NCI-H2171 treated with DMSO at 0.1 percent for 48 hours (cell line): ENCODE results near the gene LTBP3.

ENCODE experiments used
- DNase-seq: peaks from one replicate; lab custom pipeline; 2025; lab: John Stamatoyannopoulos, UW

The LTBP3 gene

GRCh38 chr11:65585396-65586246, 27.5 kb upstream of the LTBP3 start:
- peak; percentile 31 for DNase-seq

DNA sequence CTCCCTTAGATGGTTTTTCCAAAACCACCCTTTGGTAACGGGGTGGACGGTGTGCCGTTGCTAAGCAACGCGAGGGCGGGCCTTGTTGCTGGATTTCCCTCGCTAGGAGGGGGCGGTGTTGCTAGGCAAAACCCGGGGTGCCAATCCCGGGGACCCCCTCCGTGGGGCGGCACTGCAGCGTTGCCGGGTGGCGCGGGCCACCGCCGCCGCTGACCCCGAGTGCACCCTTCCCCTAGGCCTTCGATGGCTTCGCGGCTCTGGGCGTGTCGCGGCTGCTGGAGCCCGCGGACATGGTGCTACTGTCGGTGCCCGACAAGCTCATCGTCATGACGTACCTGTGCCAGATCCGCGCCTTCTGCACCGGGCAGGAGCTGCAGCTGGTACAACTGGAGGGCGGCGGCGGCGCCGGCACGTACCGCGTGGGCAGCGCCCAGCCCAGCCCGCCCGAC, 26.6 kb upstream of the LTBP3 start:
- DNase-seq: no peak

DNA sequence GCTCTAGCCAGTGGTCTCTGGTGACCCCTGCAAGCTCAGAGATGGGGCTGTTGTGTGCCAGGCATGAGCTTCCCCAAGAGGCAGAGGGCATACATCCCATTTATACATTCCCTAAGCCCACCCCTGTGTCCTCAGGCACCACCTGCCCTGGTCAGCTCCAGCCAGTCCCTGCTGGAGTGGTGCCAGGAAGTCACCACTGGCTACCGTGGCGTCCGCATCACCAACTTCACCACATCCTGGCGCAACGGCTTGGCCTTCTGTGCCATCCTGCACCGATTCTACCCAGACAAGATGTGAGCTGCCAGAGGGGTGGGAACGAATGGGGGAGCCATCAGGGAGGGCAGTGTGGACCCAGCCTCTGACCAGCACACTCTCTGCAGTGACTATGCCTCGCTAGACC, 25.9 kb upstream of the LTBP3 start:
- no peak for DNase-seq

GRCh38 chr11:65583589-65583988, 25.4 kb upstream of the LTBP3 start:
- DNase-seq: no peak

DNA sequence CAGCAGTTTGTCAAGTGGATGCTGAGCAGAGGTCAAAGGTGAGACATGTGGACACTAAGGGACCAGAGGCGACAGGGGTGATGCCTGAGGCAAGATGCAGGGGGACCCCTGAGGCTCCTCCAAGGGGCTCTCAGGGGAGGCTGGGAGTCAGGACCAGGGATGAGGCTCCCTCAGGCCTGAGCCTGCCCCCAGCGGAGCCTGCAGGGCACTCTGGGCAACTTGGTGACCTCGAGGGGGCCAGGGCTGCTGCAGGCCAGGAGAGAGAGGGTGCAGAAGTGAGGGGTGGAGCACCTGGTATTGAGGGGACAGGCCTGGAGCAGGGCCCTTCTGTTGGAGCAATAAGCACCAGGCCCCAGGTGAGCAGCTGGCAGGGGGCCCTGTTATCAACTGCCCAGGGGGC, 23.8 kb upstream of the LTBP3 start:
- no peak for DNase-seq

DNA sequence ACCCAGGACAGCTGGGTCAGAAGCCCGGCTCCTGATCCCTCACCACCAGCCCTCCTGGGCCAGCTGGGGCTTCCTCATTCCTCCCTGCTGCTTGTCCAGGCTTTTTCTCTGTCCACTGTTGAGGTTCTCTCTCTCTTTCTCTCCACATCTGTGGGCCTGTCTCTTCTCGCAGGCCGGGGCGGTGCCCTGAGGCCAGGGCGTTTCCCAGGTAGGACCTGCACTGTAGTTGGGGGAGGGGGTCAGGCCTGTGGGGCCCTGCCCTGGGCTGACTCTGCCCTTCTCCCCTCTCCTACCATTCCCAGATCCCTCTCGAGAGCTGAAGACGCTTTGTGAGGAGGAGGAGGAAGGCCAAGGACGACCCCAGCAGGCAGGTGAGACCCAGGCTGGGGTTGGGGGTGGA, 22.6 kb upstream of the LTBP3 start:
- DNase-seq: no peak

DNA sequence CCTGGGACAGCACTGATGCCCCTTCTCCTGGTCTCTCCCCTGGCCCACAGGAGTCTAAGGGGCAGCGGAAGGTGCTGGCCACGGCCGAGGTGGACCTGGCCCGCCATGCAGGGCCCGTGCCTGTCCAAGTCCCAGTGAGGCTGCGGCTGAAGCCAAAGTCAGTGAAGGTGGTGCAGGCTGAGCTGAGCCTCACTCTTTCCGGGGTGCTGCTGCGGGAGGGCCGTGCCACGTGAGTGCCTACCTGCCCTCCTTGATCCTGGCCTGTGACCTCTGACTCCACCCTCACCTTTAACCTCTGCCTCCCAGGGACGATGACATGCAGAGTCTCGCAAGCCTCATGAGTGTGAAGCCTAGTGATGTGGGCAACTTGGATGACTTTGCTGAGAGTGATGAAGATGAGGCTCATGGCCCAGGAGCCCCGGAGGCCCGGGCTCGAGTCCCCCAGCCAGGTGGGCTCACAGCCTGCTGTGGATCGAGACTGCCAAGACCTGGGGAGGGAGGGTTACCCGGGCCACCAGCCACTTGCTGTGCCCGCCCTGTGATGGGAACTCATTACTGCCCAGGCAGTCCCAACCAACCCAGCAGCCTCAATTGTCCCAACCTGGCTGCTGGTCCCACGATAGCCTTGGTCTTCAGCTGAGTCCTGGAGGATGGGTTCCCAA, 22.0 kb upstream of the LTBP3 start:
- DNase-seq: no peak

- DNase-seq: no peak
These were observed 21.1 kb upstream of the LTBP3 start for GRCh38 chr11:65579291-65579690.

DNA sequence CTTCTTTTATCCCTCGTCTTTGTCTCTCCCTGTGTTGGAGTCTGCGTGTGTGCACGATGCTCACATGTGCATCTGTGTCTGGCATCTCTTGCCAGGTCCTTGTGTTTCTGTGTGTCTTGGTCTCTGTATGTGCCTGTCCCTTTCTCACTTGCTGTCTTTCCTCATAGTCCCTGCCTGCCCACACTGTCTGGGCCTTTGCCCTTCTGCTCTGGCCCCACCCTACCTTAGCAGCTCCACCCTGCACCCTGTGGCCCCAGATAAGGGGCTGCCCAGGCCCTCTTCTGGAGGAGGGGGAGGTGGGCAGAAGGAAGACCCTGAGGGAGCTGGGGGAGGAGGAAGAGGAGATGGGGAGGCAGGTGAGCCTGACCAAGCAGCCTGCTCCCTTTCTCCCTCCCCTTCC, 20.5 kb upstream of the LTBP3 start:
- DNase-seq: no peak

GRCh38 chr11:65578134-65578533, 20.0 kb upstream of the LTBP3 start:
- DNase-seq: no peak

- no peak for DNase-seq
These were observed 19.6 kb upstream of the LTBP3 start for GRCh38 chr11:65577756-65578109.

DNA sequence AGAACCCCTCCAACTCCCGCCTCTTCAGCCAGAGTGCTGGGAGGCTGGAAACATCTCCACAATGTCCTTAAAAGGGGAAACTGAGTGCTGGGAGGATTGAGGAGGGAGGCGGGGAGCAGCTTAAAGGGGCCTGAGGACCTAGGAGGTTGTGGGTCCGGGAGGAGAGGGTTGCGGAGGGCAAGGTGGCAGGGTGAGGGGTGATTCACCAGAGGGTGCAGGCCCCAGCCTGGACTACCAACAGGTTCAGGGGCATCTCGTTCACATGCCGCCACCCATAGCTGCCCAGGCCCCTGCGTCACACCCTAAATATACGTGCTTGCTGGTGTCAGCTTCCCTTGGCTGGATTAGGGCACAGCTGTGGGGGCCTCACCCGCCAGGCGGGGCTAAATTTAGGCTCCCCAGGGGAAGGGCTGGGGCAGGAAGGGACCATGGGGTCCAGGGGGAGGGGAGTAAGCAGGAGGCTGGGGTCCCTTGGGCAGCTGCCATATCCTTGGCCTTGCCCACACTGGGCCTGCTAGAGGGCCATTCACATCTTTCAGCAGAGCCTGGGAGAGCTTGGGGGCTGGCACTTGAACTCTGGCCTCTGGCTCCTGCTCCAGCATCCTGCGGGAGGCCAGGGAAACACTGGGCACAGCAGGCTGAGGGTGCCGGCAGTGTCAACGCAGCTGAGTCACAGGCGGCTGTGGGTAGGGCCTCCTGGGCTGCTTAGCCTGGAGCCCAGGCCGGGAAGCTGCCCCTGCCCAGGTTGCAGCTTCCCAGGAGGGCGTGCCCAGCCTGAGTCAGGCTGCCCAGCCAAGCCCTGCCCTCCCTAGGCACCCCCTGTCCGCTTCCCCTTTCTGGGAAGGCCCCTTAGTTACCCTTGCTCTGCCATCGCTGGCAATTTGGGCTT, 19.0 kb upstream of the LTBP3 start:
- no peak for DNase-seq

DNA sequence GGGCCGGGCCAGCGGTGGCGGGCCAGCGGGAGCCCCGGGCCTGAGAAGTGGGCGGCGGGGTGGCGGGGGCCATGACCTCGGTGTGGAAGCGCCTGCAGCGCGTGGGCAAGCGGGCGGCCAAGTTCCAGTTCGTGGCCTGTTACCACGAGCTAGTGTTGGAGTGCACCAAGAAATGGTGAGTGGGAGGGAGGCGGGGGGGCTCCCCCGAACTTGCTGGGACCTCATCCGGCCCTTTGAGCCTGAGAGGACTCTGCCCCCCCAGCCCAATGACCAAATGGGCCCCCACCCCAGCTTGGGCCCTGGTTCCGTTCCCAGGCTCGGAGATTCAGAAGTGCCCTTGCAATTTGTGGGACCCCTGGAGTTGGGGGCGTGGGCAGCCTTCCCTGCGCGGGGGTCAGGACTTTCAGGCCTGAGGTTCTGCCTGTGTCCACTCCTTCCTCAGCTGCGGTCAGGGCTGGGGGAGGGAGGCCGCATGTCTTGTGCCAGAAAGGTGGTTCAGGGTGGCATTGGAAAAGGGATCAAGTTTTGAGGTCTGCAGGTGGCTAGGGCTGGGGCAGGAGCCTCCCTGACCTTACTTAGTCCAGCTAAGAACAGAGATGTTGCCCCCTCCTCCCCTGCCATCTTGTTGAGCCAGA, 18.2 kb upstream of the LTBP3 start:
- no peak for DNase-seq

DNA sequence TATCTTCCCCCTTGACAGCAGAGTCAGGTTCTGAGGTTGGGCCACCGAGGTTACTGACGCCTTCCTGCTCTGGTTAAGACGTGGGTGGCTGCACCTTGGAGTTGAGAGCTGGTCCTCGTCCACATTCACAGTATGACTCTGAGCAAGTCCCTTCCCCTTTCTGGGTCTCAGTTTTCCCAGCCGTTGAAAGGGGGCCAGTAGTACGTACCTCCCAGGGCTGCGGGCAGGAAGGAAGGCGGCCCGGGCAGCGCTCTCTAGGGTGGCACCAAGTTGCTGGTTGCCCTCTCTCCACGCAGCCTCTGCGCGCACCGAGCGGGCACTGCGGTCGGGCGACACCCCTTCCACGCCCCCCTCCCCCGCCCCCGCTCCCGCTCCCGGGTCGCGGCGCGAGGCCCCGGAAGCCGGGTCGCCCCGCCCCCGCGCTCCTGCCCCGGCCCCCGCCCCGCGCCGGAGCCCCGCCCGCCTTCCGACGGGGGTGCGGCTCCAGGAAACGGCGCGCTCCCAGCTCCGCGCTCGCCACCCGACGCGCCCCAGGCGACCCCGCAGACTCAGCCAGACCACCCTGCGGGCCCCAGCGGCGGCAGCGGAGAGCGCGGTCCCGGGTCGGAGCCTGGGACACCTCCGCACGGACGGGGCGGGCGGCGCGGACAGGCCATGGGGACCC, 17.5 kb upstream of the LTBP3 start, which contains the start of gene EHBP1L1:
TSS of gene EHBP1L1 (plus strand) at position 486 of the 664 bp plus-strand sequence. CDS start 250 bp downstream, outside the sequence.
- DNase-seq: peak; percentile 38

GRCh38 chr11:65574811-65575567, 16.8 kb upstream of the LTBP3 start:
- peak; percentile 56 for DNase-seq

GRCh38 chr11:65574109-65574810, 16.1 kb upstream of the LTBP3 start:
- DNase-seq: peak; percentile 74

DNA sequence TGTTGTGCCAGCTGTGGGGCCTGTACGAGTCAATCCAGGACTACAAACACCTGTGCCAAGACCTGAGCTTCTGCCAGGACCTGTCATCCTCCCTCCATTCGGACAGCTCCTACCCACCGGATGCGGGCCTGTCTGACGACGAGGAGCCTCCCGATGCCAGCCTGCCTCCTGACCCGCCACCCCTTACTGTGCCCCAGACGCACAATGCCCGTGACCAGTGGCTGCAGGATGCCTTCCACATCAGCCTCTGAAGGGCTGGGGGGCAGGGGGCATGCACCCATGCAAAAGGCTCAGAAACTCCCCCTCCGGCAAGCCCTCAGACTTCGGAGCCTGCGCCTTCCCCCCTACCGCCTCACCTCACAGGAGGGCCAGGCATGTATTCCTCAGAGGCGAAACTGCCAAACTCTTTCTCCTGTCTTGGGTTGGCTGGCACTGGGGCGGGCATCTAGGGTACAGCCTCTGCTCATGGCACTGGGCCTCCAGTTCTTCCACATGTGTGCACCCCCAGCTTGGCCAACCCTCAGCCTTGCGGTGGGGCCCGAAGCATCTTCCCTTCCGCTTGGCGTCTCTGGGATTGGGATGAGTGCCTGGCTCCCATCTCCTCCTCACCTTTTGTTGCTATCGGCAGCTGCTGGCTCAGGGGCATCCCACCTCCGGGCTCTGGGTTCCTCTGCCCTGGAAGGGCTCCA, 15.4 kb upstream of the LTBP3 start:
- no peak for DNase-seq

DNA sequence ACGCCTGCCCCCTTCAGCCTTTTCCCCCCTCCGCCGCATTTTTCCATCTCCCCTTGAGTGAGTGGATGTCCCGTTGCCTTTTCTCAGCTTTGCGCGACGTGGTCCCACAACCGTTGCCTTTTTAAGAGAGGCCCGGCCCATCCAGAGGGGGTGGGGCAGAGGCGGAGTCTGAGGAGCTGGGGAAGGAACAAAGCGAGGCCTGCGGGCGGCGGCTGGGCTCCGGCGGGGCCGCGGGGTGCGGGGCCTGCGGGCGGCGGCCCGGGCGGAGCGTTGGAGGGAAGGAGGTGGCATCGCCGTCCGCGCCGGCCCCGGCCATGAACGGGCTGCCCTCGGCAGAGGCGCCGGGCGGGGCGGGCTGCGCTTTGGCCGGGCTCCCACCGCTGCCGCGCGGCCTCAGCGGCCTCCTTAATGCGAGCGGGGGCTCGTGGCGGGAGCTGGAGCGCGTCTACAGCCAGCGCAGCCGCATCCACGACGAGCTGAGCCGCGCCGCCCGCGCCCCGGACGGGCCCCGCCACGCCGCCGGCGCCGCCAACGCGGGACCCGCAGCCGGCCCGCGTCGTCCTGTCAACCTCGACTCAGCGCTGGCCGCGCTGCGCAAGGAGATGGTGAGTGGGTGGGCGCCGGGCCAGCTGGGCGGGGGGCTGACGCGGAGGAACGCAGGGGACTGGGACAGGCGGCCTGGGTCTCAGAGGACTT, 14.3 kb upstream of the LTBP3 start, which contains the start of gene FAM89B:
TSS of gene FAM89B (plus strand) at position 183 of the 696 bp plus-strand sequence. CDS start at position 315, 132 bp downstream.
- peak; percentile 79 for DNase-seq

- DNase-seq: peak; percentile 68
These were observed 13.8 kb upstream of the LTBP3 start for GRCh38 chr11:65571940-65572339.
